GM23338 (cell line): ENCODE results near the gene HNRNPA2B1. TPM values are rescaled to one million over a fixed set of nuclear protein-coding genes. Genes with fewer than 3 reads are reported as not detected.

Experiments used
- ATAC-seq: fragments of 200-7000 bp; cut with Tn5 transposase; 3 replicates; pipeline ENCODE4 v1.9.1; 2020
- DNase-seq: peaks from one replicate; pipeline ENCODE4 v3.0.0-alpha.2; 2015; ENCODE audit warnings: low spot score
- H2AFZ ChIP-seq: fragments of 200-600 bp; sonication (generic); 2 replicates; pipeline ENCODE4 v1.8.0; 2016; ENCODE audit warnings: antibody characterized with exemption, mild to moderate bottlenecking, moderate library complexity
- H3F3A ChIP-seq: fragments of 200-600 bp; sonication (generic); replicated peaks from 2 replicates; pipeline ENCODE4 v1.8.0; 2017; ENCODE audit warnings: antibody characterized with exemption, mixed run types, low read depth
- H3K27ac ChIP-seq: fragments of 200-600 bp; sonication (generic); 2 replicates; pipeline ENCODE4 v1.6.1; 2016; ENCODE audit warnings: low read depth
- H3K27me3 ChIP-seq: fragments of 200-600 bp; sonication (generic); 2 replicates; pipeline ENCODE4 v1.8.0; 2016; ENCODE audit warnings: mild to moderate bottlenecking, mixed run types, moderate library complexity; ENCODE audit not compliant: insufficient read depth
- H3K36me3 ChIP-seq: fragments of 200-600 bp; sonication (generic); 2 replicates; pipeline ENCODE4 v1.8.0; 2016; ENCODE audit warnings: mild to moderate bottlenecking; ENCODE audit not compliant: insufficient read depth
- H3K4me1 ChIP-seq: fragments of 200-600 bp; sonication (generic); 2 replicates; pipeline ENCODE4 v1.8.0; 2016; ENCODE audit warnings: mild to moderate bottlenecking, moderate library complexity; ENCODE audit not compliant: insufficient read depth
- H3K4me2 ChIP-seq: fragments of 200-600 bp; sonication (generic); 2 replicates; pipeline ENCODE4 v1.7.1; 2017; ENCODE audit warnings: mixed run types
- H3K4me3 ChIP-seq: fragments of 200-600 bp; sonication (generic); 2 replicates; pipeline ENCODE4 v1.6.1; 2016; ENCODE audit warnings: mixed run types
- H3K79me2 ChIP-seq: fragments of 200-600 bp; sonication (generic); replicated peaks from 2 replicates; pipeline ENCODE4 v1.8.0; 2017; ENCODE audit warnings: mild to moderate bottlenecking; ENCODE audit not compliant: insufficient read depth
- H3K9me2 ChIP-seq: fragments of 200-600 bp; sonication (generic); 2 replicates; pipeline ENCODE4 v1.8.0; 2017; ENCODE audit not compliant: insufficient read depth
- H4K20me1 ChIP-seq: fragments of 200-600 bp; sonication (generic); replicated peaks from 2 replicates; pipeline ENCODE4 v1.8.0; 2017; ENCODE audit warnings: mild to moderate bottlenecking; ENCODE audit not compliant: insufficient read depth
- H3K27ac Mint-ChIP-seq: 2 replicates; pipeline ENCODE4 v1.8.0; 2020; ENCODE audit warnings: inconsistent platforms, mild to moderate bottlenecking, moderate library complexity, mixed read lengths
- H3K27me3 Mint-ChIP-seq: 3 replicates; pipeline ENCODE4 v1.8.0; 2022; ENCODE audit warnings: low read depth, mild to moderate bottlenecking, moderate library complexity, mixed read lengths, inconsistent platforms; ENCODE audit not compliant: insufficient read depth, poor library complexity
- H3K36me3 Mint-ChIP-seq: 3 replicates; pipeline ENCODE4 v1.8.0; 2021; ENCODE audit warnings: low read depth, mild to moderate bottlenecking, inconsistent platforms, moderate library complexity, mixed read lengths
- H3K4me1 Mint-ChIP-seq: 3 replicates; pipeline ENCODE4 v1.8.0; 2020; ENCODE audit warnings: mild to moderate bottlenecking, inconsistent platforms, mixed read lengths
- H3K4me3 Mint-ChIP-seq: 3 replicates; pipeline ENCODE4 v1.8.0; 2021; ENCODE audit warnings: moderate library complexity, mild to moderate bottlenecking, inconsistent platforms, mixed read lengths
- H3K9me3 Mint-ChIP-seq: 3 replicates; pipeline ENCODE4 v1.8.0; 2020; ENCODE audit warnings: moderate library complexity, mild to moderate bottlenecking, inconsistent platforms, mixed read lengths
- CREB1 ChIP-seq: fragments of 250-450 bp; sonication (Bioruptor Pico); IDR thresholded peaks from 2 replicates; pipeline ENCODE4 v1.5.0; 2020; ENCODE audit warnings: low read depth, mild to moderate bottlenecking, moderate library complexity
- EZH2 ChIP-seq: fragments of 200-600 bp; sonication (generic); IDR thresholded peaks from one replicate; pipeline ENCODE4 v1.8.0; 2017; ENCODE audit warnings: antibody characterized with exemption, mild to moderate bottlenecking, low read depth; ENCODE audit not compliant: unreplicated experiment
- EZH2phosphoT487 ChIP-seq: fragments of 200-600 bp; sonication (generic); IDR thresholded peaks from one replicate; pipeline ENCODE4 v1.8.1; 2018; ENCODE audit warnings: antibody characterized with exemption; ENCODE audit not compliant: unreplicated experiment
- JUNB ChIP-seq: IDR thresholded peaks from one replicate; pipeline ENCODE4 v1.6.1; 2016; ENCODE audit warnings: antibody characterized with exemption; ENCODE audit not compliant: unreplicated experiment
- NANOG ChIP-seq: IDR thresholded peaks from 2 replicates; pipeline ENCODE4 v1.6.1; 2016; ENCODE audit warnings: antibody characterized with exemption, borderline replicate concordance
- POLR2AphosphoS5 ChIP-seq: IDR thresholded peaks from 2 replicates; pipeline ENCODE4 v1.6.1; 2016; ENCODE audit warnings: antibody characterized with exemption, low read depth
- STAT1 ChIP-seq: IDR thresholded peaks from one replicate; pipeline ENCODE4 v1.6.1; 2016; ENCODE audit warnings: antibody characterized with exemption; ENCODE audit not compliant: unreplicated experiment
- ZNF114 ChIP-seq: fragments of 250-450 bp; sonication (Bioruptor Pico); IDR thresholded peaks from 2 replicates; pipeline ENCODE4 v1.5.0; 2020; ENCODE audit warnings: mild to moderate bottlenecking, moderate library complexity
- ZNF331 ChIP-seq: fragments of 250-450 bp; sonication (Bioruptor Pico); IDR thresholded peaks from 2 replicates; pipeline ENCODE4 v1.5.0; 2020; ENCODE audit warnings: low read depth, mild to moderate bottlenecking, moderate library complexity
- polyA plus RNA-seq: library from polyadenylated mRNA; unstranded; fragments of >200 nt; fragmentation: Nextera tagmentation; extraction: Ambion mirVana; gene quantifications from 2 replicates; pipeline ENCODE4 v1.2.1, GENCODE V29; 2016
- total RNA-seq: library from RNA; depleted of rRNA; stranded (reverse); fragments of >200 nt; shearing (Covaris generic); gene quantifications from 2 replicates; pipeline ENCODE4 v1.2.3, GENCODE V29; 2014
- TF ChIP-seq, protein P1 (sequence below): fragments of 250-450 bp; sonication (Bioruptor Pico); IDR thresholded peaks from 2 replicates; pipeline ENCODE4 v1.5.0; 2020; ENCODE audit warnings: mild to moderate bottlenecking, moderate library complexity
- TF ChIP-seq, protein P2 (sequence below), 2 experiments: fragments of 200-600 bp in 1 of 2; sonication (generic) in 1 of 2; conservative IDR thresholded peaks; 2 replicates each; pipeline versions ENCODE4 v1.5.1 to v1.6.1; 2016 to 2017; ENCODE audit warnings: antibody characterized with exemption in 2 of 2, low read depth in 2 of 2, mild to moderate bottlenecking in 2 of 2, moderate library complexity in 1 of 2
- TF ChIP-seq, protein P3 (sequence below): IDR thresholded peaks from 2 replicates; pipeline ENCODE4 v1.6.1; 2016; ENCODE audit warnings: antibody characterized with exemption
- TF ChIP-seq, protein P4 (sequence below): IDR thresholded peaks from one replicate; pipeline ENCODE4 v1.6.1; 2018; ENCODE audit warnings: antibody characterized with exemption; ENCODE audit not compliant: unreplicated experiment

HNRNPA2B1 gene
- total and polyA plus RNA-seq, 2 experiments from 2014 or later = 602 to 1,577 TPM

DNA sequence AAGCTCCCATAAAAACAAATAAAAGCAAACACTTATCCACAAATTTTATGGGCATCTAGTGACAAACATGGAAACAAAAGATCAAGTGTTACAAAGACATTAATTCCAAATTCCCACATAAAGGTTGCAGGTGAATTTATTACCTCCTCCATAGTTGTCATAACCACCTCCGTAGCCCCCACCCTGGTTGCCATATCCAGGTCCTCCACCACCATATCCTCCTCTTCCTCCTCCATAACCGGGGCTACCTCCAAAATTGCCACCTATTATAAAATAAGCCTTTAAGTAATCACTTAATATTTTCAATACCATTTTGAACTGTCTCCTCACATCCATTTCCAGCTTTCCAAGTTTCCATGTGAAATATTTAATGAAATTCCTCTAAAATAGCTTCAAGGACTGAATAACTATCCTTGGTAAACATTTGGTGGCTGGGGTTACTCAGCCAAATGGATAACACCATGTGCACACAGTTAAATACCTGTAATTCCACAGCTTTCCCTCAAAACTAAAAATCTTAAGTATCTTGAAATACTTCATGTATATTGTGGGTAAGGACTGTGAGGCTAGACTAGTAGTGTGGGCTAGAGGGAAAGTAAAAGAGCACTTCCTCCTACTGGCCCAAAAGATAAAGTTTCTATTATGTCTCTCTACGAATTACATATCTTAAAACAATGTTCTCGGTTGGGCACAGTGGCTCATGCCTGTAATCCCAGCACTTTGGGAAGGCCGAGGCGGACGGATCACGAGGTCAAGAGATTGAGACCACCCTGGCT, 6.9 kb downstream of the HNRNPA2B1 start:
- Histone ChIP-seq H3F3A (peaks cover 70% of the 10 kb centered on the region), H3K27ac (peak overlapping the region; percentile 67), H3K9me2 (no peaks in the 10 kb centered on the region), H4K20me1 (peaks cover 74% of the 10 kb centered on the region), H3K4me2 (no peak overlapping the region), H3K36me3 (peaks cover 91% of the 10 kb centered on the region), H3K4me1 (peaks cover 18% of the 10 kb centered on the region), H3K4me3 (no peak overlapping the region), H3K27me3 (no peaks in the 10 kb centered on the region), H3K79me2 (peaks cover 74% of the 10 kb centered on the region), H2AFZ (no peak overlapping the region)
- DNase-seq = no peak
- peaks cover 74% of the 10 kb centered on the region for H3K4me1 Mint-ChIP-seq
- H3K27me3 Mint-ChIP-seq = peaks cover 49% of the 10 kb centered on the region
- TF ChIP-seq, protein P1, sequence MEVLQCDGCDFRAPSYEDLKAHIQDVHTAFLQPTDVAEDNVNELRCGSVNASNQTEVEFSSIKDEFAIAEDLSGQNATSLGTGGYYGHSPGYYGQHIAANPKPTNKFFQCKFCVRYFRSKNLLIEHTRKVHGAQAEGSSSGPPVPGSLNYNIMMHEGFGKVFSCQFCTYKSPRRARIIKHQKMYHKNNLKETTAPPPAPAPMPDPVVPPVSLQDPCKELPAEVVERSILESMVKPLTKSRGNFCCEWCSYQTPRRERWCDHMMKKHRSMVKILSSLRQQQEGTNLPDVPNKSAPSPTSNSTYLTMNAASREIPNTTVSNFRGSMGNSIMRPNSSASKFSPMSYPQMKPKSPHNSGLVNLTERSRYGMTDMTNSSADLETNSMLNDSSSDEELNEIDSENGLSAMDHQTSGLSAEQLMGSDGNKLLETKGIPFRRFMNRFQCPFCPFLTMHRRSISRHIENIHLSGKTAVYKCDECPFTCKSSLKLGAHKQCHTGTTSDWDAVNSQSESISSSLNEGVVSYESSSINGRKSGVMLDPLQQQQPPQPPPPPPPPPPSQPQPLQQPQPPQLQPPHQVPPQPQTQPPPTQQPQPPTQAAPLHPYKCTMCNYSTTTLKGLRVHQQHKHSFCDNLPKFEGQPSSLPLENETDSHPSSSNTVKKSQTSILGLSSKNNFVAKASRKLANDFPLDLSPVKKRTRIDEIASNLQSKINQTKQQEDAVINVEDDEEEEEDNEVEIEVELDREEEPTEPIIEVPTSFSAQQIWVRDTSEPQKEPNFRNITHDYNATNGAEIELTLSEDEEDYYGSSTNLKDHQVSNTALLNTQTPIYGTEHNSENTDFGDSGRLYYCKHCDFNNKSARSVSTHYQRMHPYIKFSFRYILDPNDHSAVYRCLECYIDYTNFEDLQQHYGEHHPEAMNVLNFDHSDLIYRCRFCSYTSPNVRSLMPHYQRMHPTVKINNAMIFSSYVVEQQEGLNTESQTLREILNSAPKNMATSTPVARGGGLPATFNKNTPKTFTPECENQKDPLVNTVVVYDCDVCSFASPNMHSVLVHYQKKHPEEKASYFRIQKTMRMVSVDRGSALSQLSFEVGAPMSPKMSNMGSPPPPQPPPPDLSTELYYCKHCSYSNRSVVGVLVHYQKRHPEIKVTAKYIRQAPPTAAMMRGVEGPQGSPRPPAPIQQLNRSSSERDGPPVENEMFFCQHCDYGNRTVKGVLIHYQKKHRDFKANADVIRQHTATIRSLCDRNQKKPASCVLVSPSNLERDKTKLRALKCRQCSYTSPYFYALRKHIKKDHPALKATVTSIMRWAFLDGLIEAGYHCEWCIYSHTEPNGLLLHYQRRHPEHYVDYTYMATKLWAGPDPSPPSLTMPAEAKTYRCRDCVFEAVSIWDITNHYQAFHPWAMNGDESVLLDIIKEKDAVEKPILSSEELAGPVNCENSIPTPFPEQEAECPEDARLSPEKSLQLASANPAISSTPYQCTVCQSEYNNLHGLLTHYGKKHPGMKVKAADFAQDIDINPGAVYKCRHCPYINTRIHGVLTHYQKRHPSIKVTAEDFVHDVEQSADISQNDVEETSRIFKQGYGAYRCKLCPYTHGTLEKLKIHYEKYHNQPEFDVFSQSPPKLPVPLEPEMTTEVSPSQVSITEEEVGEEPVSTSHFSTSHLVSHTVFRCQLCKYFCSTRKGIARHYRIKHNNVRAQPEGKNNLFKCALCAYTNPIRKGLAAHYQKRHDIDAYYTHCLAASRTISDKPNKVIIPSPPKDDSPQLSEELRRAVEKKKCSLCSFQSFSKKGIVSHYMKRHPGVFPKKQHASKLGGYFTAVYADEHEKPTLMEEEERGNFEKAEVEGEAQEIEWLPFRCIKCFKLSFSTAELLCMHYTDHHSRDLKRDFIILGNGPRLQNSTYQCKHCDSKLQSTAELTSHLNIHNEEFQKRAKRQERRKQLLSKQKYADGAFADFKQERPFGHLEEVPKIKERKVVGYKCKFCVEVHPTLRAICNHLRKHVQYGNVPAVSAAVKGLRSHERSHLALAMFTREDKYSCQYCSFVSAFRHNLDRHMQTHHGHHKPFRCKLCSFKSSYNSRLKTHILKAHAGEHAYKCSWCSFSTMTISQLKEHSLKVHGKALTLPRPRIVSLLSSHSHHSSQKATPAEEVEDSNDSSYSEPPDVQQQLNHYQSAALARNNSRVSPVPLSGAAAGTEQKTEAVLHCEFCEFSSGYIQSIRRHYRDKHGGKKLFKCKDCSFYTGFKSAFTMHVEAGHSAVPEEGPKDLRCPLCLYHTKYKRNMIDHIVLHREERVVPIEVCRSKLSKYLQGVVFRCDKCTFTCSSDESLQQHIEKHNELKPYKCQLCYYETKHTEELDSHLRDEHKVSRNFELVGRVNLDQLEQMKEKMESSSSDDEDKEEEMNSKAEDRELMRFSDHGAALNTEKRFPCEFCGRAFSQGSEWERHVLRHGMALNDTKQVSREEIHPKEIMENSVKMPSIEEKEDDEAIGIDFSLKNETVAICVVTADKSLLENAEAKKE (CRISPR knock-in tag) = no peak
- TF ChIP-seq JUNB (no peak), NANOG (no peak), ZNF331 (CRISPR knock-in tag) (no peak), STAT1 (no peak), POLR2AphosphoS5 (no peak), EZH2 (no peak), CREB1 (no peak), ZNF114 (CRISPR knock-in tag) (no peak), EZH2phosphoT487 (no peak)
- TF ChIP-seq, protein P2, sequence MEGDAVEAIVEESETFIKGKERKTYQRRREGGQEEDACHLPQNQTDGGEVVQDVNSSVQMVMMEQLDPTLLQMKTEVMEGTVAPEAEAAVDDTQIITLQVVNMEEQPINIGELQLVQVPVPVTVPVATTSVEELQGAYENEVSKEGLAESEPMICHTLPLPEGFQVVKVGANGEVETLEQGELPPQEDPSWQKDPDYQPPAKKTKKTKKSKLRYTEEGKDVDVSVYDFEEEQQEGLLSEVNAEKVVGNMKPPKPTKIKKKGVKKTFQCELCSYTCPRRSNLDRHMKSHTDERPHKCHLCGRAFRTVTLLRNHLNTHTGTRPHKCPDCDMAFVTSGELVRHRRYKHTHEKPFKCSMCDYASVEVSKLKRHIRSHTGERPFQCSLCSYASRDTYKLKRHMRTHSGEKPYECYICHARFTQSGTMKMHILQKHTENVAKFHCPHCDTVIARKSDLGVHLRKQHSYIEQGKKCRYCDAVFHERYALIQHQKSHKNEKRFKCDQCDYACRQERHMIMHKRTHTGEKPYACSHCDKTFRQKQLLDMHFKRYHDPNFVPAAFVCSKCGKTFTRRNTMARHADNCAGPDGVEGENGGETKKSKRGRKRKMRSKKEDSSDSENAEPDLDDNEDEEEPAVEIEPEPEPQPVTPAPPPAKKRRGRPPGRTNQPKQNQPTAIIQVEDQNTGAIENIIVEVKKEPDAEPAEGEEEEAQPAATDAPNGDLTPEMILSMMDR (conservative IDR thresholded peaks at IDR 0.05; ENCODE audit: low read depth in 2 of 2) = no peak
- TF ChIP-seq, protein P3, sequence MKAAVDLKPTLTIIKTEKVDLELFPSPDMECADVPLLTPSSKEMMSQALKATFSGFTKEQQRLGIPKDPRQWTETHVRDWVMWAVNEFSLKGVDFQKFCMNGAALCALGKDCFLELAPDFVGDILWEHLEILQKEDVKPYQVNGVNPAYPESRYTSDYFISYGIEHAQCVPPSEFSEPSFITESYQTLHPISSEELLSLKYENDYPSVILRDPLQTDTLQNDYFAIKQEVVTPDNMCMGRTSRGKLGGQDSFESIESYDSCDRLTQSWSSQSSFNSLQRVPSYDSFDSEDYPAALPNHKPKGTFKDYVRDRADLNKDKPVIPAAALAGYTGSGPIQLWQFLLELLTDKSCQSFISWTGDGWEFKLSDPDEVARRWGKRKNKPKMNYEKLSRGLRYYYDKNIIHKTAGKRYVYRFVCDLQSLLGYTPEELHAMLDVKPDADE = no peak
- TF ChIP-seq, protein P4, sequence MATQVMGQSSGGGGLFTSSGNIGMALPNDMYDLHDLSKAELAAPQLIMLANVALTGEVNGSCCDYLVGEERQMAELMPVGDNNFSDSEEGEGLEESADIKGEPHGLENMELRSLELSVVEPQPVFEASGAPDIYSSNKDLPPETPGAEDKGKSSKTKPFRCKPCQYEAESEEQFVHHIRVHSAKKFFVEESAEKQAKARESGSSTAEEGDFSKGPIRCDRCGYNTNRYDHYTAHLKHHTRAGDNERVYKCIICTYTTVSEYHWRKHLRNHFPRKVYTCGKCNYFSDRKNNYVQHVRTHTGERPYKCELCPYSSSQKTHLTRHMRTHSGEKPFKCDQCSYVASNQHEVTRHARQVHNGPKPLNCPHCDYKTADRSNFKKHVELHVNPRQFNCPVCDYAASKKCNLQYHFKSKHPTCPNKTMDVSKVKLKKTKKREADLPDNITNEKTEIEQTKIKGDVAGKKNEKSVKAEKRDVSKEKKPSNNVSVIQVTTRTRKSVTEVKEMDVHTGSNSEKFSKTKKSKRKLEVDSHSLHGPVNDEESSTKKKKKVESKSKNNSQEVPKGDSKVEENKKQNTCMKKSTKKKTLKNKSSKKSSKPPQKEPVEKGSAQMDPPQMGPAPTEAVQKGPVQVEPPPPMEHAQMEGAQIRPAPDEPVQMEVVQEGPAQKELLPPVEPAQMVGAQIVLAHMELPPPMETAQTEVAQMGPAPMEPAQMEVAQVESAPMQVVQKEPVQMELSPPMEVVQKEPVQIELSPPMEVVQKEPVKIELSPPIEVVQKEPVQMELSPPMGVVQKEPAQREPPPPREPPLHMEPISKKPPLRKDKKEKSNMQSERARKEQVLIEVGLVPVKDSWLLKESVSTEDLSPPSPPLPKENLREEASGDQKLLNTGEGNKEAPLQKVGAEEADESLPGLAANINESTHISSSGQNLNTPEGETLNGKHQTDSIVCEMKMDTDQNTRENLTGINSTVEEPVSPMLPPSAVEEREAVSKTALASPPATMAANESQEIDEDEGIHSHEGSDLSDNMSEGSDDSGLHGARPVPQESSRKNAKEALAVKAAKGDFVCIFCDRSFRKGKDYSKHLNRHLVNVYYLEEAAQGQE = no peak
- peaks cover 100% of the 10 kb centered on the region for H3K36me3 Mint-ChIP-seq
- H3K9me3 Mint-ChIP-seq = peaks cover 2% of the 10 kb centered on the region; the same call in 2 of the 3 replicates
- peak overlapping the region; percentile 58 for H3K4me3 Mint-ChIP-seq
- no peak for ATAC-seq
- H3K27ac Mint-ChIP-seq = peak overlapping the region; percentile 92
